OCI-LY3 (cell line): Measurements from ENCODE around the gene LRRC4.

Experiments
- CTCF ChIP-seq: fragments of 200-600, 300-600 bp; sonication (generic); IDR thresholded peaks from 2 replicates; pipeline ENCODE4 v1.5.1; 2014; ENCODE audit warnings: antibody characterized with exemption, low read length, low read depth
- EZH2phosphoT487 ChIP-seq: fragments of 200-600 bp; shearing (Covaris generic); IDR thresholded peaks from 2 replicates; pipeline ENCODE4 v1.6.1; 2018; ENCODE audit warnings: antibody characterized with exemption, mixed run types, low read depth

- TF ChIP-seq CTCF (no peak), EZH2phosphoT487 (no peak)
Measured at GRCh38 chr7:128042012-128042411, 10.8 kb upstream of the LRRC4 start.
